ENCODE measurements around the gene PDE7B. TPM values are rescaled to one million over a fixed set of nuclear protein-coding genes. Genes with fewer than 3 reads are reported as not detected.

PDE7B gene
- total and polyA plus RNA-seq, 9 of the 15 experiments (the other 6 are each of a cell fraction or from before 2014, with no cell fraction given), result 0.01 TPM; not detected in 8

- DNase-seq (ENCODE audit: extremely low read depth in 1 of 4, low spot score in 3 of 4) (no peak), FAIRE-seq (no peak), ATAC-seq (no peak)
- no peak overlapping the region for H3K27ac ChIP-seq (ENCODE audit: extremely low read depth, low read depth, low read length)
- in situ Hi-C loops (cut with MboI), result no loop called here
- no peaks in the 10 kb centered on the region for H3K79me2 ChIP-seq (ENCODE audit: control insufficient read depth, insufficient read depth, low read length)
- no peak overlapping the region for H3K4me3 ChIP-seq
- BruUV-seq (replicated peaks), result no TSS peak
- H3K4me1 ChIP-seq (replicated peaks in 1 of 2; ENCODE audit: control insufficient read depth in 2 of 2, insufficient read depth in 2 of 2, low read length in 2 of 2), result no peaks in the 10 kb centered on the region
- H3K4me2 ChIP-seq (ENCODE audit: insufficient read depth, low read length), result no peak overlapping the region
- CTCF ChIA-PET (ENCODE audit: low intra/inter-chr PET ratio), result no interaction called here
- no peak overlapping the region for H2AFZ ChIP-seq (ENCODE audit: low read depth, low read length)
- no peaks in the 10 kb centered on the region for H3K9me1 ChIP-seq (ENCODE audit: control insufficient read depth, insufficient read depth, low read length)
- 1% methylated on average over 3 of the region's 3 CpGs for WGBS (ENCODE audit: insufficient coverage, low coverage, missing lambda C conversion rate)
- POLR2A ChIA-PET, result no interaction called here
- H3K9ac ChIP-seq (ENCODE audit: insufficient read depth in 1 of 2, low read depth in 2 of 2, low read length in 2 of 2), result no peak overlapping the region
- no peaks in the 10 kb centered on the region for H3K9me3 ChIP-seq (replicated peaks; ENCODE audit: control insufficient read depth, insufficient read depth, low read depth, low read length)
- no peaks in the 10 kb centered on the region for H4K20me1 ChIP-seq (replicated peaks; ENCODE audit: control insufficient read depth, insufficient read depth, low read length)
- no peak for TF ChIP-seq RHOXF2B (CRISPR knock-in tag; conservative IDR thresholded peaks at IDR 0.05)
- peak; percentile 62 for TF ChIP-seq ZNF316 (IDR thresholded peaks at IDR 0.05)
- H3K36me3 ChIP-seq (ENCODE audit: control insufficient read depth, insufficient read depth, low read length), result no peaks in the 10 kb centered on the region
- H3K27me3 ChIP-seq (ENCODE audit: control insufficient read depth in 2 of 2, insufficient read depth in 2 of 2, low read length in 2 of 2), result peaks cover 0 to 1% of the 10 kb centered on the region in 2 experiments; a peak in 2 of 5 replicates
- intact Hi-C loops (cut with micrococcal nuclease), result no loop called here
Measured at GRCh38 chr6:136094812-136095211, 243.3 kb downstream of the PDE7B start.

DNA sequence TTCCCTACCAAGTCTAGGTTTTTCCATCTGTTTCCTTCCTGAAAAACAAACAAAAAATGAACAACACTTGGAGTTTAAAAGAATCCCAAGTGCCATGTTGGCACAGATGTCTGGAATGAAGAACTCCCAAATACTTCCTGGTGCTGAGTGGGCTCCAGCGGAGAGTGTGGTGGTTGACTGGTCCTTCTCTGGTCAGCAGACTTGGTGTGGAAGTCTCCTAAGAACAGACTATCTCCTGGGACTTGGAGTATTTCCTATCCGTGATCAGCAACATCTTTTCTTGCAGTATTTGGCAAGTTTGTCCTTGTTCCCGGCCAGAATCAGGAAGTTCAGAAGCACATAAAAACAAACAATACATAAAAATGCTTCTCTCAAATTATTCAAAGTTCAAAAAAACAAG lies 244.5 kb downstream of the PDE7B start:
- no peaks in the 10 kb centered on the region for H3K4me1 ChIP-seq (replicated peaks in 1 of 2; ENCODE audit: control insufficient read depth in 2 of 2, insufficient read depth in 2 of 2, low read length in 2 of 2)
- no peak for FAIRE-seq
- no peaks in the 10 kb centered on the region for H3K36me3 ChIP-seq (ENCODE audit: control insufficient read depth, insufficient read depth, low read length)
- no TSS peak for BruUV-seq (replicated peaks)
- in situ Hi-C loops (cut with MboI), result no loop called here
- no peak for ATAC-seq
- no peak for DNase-seq (ENCODE audit: extremely low read depth in 1 of 4, low spot score in 3 of 4)
- 0% methylated on average over 3 of the region's 3 CpGs for WGBS (ENCODE audit: insufficient coverage, low coverage, missing lambda C conversion rate)
- H3K4me2 ChIP-seq (ENCODE audit: insufficient read depth, low read length), result no peak overlapping the region
- intact Hi-C loops (cut with micrococcal nuclease), result no loop called here
- H3K27ac ChIP-seq (ENCODE audit: extremely low read depth, low read depth, low read length), result no peak overlapping the region
- H3K4me3 ChIP-seq, result no peak overlapping the region
- no peak overlapping the region for H2AFZ ChIP-seq (ENCODE audit: low read depth, low read length)
- no peaks in the 10 kb centered on the region for H4K20me1 ChIP-seq (replicated peaks; ENCODE audit: control insufficient read depth, insufficient read depth, low read length)
- ChIA-PET POLR2A (no interaction called here), CTCF (ENCODE audit: low intra/inter-chr PET ratio) (no interaction called here)
- H3K9me3 ChIP-seq (replicated peaks; ENCODE audit: control insufficient read depth, insufficient read depth, low read depth, low read length), result no peaks in the 10 kb centered on the region
- no peak overlapping the region for H3K9ac ChIP-seq (ENCODE audit: insufficient read depth in 1 of 2, low read depth in 2 of 2, low read length in 2 of 2)
- no peaks in the 10 kb centered on the region for H3K27me3 ChIP-seq (ENCODE audit: control insufficient read depth in 2 of 2, insufficient read depth in 2 of 2, low read length in 2 of 2)
- no peaks in the 10 kb centered on the region for H3K79me2 ChIP-seq (ENCODE audit: control insufficient read depth, insufficient read depth, low read length)
- no peaks in the 10 kb centered on the region for H3K9me1 ChIP-seq (ENCODE audit: control insufficient read depth, insufficient read depth, low read length)
- no peak for TF ChIP-seq DDX20 (tag; IDR thresholded peaks at IDR 0.05; ENCODE audit: low read depth)
- no peak for TF ChIP-seq POLR2G (IDR thresholded peaks at IDR 0.05; ENCODE audit: low read depth, low read length)
- TF ChIP-seq ESRRB (CRISPR knock-in tag; IDR thresholded peaks at IDR 0.05; ENCODE audit: borderline replicate concordance), result no peak
- no peak for TF ChIP-seq MIER1 (IDR thresholded peaks at IDR 0.05; ENCODE audit: low read depth)
- TF ChIP-seq FOXM1 (IDR thresholded peaks at IDR 0.05; ENCODE audit: low read depth), result no peak
- TF ChIP-seq FOXM1 (CRISPR knock-in tag; IDR thresholded peaks at IDR 0.05; ENCODE audit: low read depth), result no peak
- TF ChIP-seq, protein P1, sequence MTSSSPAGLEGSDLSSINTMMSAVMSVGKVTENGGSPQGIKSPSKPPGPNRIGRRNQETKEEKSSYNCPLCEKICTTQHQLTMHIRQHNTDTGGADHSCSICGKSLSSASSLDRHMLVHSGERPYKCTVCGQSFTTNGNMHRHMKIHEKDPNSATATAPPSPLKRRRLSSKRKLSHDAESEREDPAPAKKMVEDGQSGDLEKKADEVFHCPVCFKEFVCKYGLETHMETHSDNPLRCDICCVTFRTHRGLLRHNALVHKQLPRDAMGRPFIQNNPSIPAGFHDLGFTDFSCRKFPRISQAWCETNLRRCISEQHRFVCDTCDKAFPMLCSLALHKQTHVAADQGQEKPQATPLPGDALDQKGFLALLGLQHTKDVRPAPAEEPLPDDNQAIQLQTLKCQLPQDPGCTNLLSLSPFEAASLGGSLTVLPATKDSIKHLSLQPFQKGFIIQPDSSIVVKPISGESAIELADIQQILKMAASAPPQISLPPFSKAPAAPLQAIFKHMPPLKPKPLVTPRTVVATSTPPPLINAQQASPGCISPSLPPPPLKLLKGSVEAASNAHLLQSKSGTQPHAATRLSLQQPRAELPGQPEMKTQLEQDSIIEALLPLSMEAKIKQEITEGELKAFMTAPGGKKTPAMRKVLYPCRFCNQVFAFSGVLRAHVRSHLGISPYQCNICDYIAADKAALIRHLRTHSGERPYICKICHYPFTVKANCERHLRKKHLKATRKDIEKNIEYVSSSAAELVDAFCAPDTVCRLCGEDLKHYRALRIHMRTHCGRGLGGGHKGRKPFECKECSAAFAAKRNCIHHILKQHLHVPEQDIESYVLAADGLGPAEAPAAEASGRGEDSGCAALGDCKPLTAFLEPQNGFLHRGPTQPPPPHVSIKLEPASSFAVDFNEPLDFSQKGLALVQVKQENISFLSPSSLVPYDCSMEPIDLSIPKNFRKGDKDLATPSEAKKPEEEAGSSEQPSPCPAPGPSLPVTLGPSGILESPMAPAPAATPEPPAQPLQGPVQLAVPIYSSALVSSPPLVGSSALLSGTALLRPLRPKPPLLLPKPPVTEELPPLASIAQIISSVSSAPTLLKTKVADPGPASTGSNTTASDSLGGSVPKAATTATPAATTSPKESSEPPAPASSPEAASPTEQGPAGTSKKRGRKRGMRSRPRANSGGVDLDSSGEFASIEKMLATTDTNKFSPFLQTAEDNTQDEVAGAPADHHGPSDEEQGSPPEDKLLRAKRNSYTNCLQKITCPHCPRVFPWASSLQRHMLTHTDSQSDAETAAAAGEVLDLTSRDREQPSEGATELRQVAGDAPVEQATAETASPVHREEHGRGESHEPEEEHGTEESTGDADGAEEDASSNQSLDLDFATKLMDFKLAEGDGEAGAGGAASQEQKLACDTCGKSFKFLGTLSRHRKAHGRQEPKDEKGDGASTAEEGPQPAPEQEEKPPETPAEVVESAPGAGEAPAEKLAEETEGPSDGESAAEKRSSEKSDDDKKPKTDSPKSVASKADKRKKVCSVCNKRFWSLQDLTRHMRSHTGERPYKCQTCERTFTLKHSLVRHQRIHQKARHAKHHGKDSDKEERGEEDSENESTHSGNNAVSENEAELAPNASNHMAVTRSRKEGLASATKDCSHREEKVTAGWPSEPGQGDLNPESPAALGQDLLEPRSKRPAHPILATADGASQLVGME (CRISPR knock-in tag; IDR thresholded peaks at IDR 0.05), result no peak
- no peak for TF ChIP-seq GATAD2B (IDR thresholded peaks at IDR 0.05; ENCODE audit: borderline replicate concordance)
- no peak for TF ChIP-seq BRD4 (IDR thresholded peaks at IDR 0.05)
- TF ChIP-seq NEUROD1 (IDR thresholded peaks at IDR 0.05; ENCODE audit: borderline replicate concordance, low read depth, low read length, partially characterized antibody), result no peak
- no peak for TF ChIP-seq ZNF780A (CRISPR knock-in tag; IDR thresholded peaks at IDR 0.05)
